SJSA1 (cell line): Measurements from ENCODE around the gene EPN3. TPM values are rescaled to one million over a fixed set of nuclear protein-coding genes. Genes with fewer than 3 reads are reported as not detected.

ENCODE experiments used
- DNase-seq, 2 experiments: peaks; one replicate each; pipeline ENCODE4 v3.0.0-alpha.2; 2015 to 2020; ENCODE audit warnings: low spot score in 2 of 2, low read depth in 1 of 2
- H3K27ac ChIP-seq: fragments of 250-450 bp; sonication (Bioruptor Pico); 2 replicates; pipeline ENCODE4 v1.5.1; 2020; ENCODE audit warnings: mild to moderate bottlenecking, moderate library complexity
- H3K27me3 ChIP-seq: fragments of 250-450 bp; sonication (Bioruptor Pico); replicated peaks from 2 replicates; pipeline ENCODE4 v1.5.1; 2020; ENCODE audit warnings: mild to moderate bottlenecking, moderate library complexity
- H3K36me3 ChIP-seq: fragments of 250-450 bp; sonication (Bioruptor Pico); 2 replicates; pipeline ENCODE4 v1.5.1; 2020; ENCODE audit warnings: mild to moderate bottlenecking
- H3K4me1 ChIP-seq: fragments of 250-450 bp; sonication (Bioruptor Pico); replicated peaks from 2 replicates; pipeline ENCODE4 v1.6.1; 2021; ENCODE audit warnings: mild to moderate bottlenecking
- H3K4me3 ChIP-seq: fragments of 250-450 bp; sonication (Bioruptor Pico); 2 replicates; pipeline ENCODE4 v1.5.1; 2020; ENCODE audit warnings: mild to moderate bottlenecking
- H3K9me3 ChIP-seq: fragments of 250-450 bp; sonication (Bioruptor Pico); replicated peaks from 2 replicates; pipeline ENCODE4 v1.5.1; 2020; ENCODE audit warnings: mild to moderate bottlenecking
- total RNA-seq: library from RNA; depleted of rRNA; stranded (reverse); fragments of >200 nt; shearing (Covaris generic); gene quantifications from 2 replicates; pipeline ENCODE4 v1.2.3, GENCODE V29; 2014

Gene EPN3
- total RNA-seq, 1 experiment from 2014 or later: 0.03 TPM

DNA sequence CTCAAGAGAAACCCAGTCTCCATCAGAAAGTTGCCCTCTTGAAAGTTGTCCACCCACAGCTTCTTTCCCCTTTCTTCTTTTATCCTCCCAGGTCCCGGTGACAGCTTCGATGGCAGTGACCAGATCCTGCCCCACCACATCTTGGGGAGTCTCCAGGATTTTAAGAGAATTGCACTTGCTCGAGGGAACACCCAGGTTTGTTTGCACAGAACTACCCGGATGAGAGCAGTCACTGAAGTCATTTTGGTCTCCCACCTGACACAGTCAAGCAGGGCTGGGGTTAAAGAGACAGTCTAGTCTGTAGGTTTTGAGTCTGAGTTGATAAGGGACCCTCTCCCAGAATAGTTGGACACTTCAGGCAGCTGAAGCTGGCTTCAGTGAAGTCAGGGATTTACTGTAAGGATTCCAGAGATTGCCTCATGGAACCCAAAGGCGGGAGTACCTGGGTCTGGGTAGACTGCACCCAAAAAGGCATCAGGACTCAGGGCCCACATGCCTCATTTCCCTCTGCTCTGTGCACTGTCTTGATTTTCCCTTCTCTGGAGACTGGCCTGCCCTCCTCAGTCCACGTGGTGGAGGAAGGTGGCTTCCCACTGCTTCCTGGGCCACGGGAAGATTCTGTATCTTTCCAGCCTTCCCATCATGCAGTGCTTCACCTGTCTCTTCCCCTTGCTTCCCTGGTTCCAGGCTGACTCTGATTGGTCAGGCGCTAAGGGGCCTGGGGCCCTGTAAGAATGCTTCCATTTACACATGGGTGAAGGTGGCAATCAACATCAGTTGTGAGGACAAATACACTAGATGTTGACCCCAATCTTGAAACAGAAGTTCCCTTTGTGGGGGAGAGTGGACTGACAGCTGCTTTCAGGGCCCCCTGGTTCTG lies 14.8 kb upstream of the EPN3 start:
- no peak for DNase-seq
- no peak overlapping the region for H3K27ac ChIP-seq
- no peaks in the 10 kb centered on the region for H3K27me3 ChIP-seq
- H3K36me3 ChIP-seq: no peaks in the 10 kb centered on the region
- H3K4me3 ChIP-seq: no peak overlapping the region
- H3K9me3 ChIP-seq: no peaks in the 10 kb centered on the region
- H3K4me1 ChIP-seq: no peaks in the 10 kb centered on the region

- H3K27ac ChIP-seq: no peak overlapping the region
- DNase-seq: no peak
- H3K4me1 ChIP-seq: no peaks in the 10 kb centered on the region
- no peaks in the 10 kb centered on the region for H3K9me3 ChIP-seq
- H3K27me3 ChIP-seq: no peaks in the 10 kb centered on the region; the same call in 1 of the 2 replicates
- no peaks in the 10 kb centered on the region for H3K36me3 ChIP-seq
- H3K4me3 ChIP-seq: no peak overlapping the region
These were observed 14.0 kb upstream of the EPN3 start for GRCh38 chr17:50518384-50519023.

GRCh38 chr17:50519141-50519834 lies 13.2 kb upstream of the EPN3 start:
- Histone ChIP-seq H3K27me3 (no peaks in the 10 kb centered on the region; the same call in 1 of the 2 replicates), H3K4me1 (no peaks in the 10 kb centered on the region), H3K4me3 (no peak overlapping the region), H3K27ac (no peak overlapping the region), H3K36me3 (no peaks in the 10 kb centered on the region), H3K9me3 (no peaks in the 10 kb centered on the region)
- DNase-seq: no peak

DNA sequence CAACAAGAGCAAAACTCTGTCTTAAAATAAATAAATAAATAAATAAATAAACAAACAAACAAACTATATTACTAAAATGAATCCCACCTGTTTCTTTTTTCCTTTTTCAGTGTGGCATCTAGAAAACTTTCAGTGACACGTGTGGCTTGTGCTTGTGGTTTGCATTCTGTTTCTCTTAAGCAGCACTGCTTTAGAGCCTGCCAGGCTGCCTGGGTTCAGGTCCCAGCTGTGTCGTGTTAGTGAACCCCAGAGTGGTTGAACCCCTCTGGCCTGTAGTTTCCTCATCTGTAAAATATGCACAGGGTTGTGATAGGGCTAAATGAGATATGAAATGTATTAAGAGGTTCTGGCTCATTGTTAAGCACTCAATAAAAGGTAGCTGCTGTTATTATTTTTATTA lies 12.1 kb upstream of the EPN3 start:
- H3K9me3 ChIP-seq: no peaks in the 10 kb centered on the region
- no peaks in the 10 kb centered on the region for H3K36me3 ChIP-seq
- H3K4me1 ChIP-seq: no peaks in the 10 kb centered on the region
- no peak overlapping the region for H3K4me3 ChIP-seq
- no peaks in the 10 kb centered on the region; the same call in 1 of the 2 replicates for H3K27me3 ChIP-seq
- no peak for DNase-seq
- no peak overlapping the region for H3K27ac ChIP-seq

DNA sequence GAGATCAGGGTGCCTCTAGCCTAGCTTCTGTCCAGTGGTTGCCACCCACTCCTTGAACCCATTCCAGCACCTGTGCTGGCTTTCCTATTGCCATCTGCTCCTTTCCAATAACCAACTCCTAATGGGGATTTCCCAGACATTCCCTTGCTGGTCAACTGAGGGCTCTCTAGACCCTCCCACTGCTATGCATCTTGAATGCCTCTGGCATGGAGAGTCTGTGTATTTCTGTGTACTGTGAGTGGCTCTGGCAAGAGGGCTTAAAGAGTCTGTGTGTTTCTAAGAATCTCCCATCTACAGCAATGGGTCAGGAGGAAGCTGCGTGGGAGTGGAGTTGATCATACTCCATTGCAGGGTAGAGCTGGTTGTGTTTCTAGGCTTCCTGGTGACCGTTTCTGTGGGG lies 11.0 kb upstream of the EPN3 start:
- peaks cover 2% of the 10 kb centered on the region for H3K27me3 ChIP-seq
- no peaks in the 10 kb centered on the region for H3K36me3 ChIP-seq
- no peaks in the 10 kb centered on the region for H3K4me1 ChIP-seq
- no peaks in the 10 kb centered on the region for H3K9me3 ChIP-seq
- H3K4me3 ChIP-seq: no peak overlapping the region
- no peak for DNase-seq
- no peak overlapping the region for H3K27ac ChIP-seq

- Histone ChIP-seq H3K9me3 (no peaks in the 10 kb centered on the region), H3K4me1 (no peaks in the 10 kb centered on the region), H3K36me3 (no peaks in the 10 kb centered on the region), H3K27me3 (peaks cover 3% of the 10 kb centered on the region), H3K4me3 (no peak overlapping the region), H3K27ac (no peak overlapping the region)
- no peak for DNase-seq
These were observed 9.8 kb upstream of the EPN3 start for GRCh38 chr17:50522766-50523165.

DNA sequence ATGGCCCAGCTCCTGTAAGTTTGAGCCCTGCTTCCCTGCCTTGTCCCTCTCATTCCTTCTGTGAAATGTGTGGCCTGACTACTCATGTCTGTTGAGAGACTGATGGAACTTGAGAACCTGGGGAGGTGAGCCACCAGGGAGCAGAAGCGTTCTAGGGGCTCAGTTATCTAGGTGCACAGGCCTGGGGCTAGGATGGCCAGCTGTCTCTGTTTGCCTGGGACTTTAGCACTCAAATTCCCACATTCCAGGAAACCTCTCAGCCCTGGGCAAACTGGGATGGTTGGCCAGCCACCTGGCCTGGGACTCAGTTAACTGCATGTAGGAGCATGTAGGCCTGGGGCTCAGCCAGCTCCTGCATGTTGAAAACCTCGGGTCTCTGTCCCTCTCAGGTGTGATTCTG lies 9.3 kb upstream of the EPN3 start:
- Histone ChIP-seq H3K36me3 (no peaks in the 10 kb centered on the region), H3K27me3 (peaks cover 3% of the 10 kb centered on the region), H3K4me1 (no peaks in the 10 kb centered on the region), H3K9me3 (no peaks in the 10 kb centered on the region), H3K4me3 (no peak overlapping the region), H3K27ac (no peak overlapping the region)
- DNase-seq: no peak

GRCh38 chr17:50524838-50525237 lies 7.7 kb upstream of the EPN3 start:
- Histone ChIP-seq H3K9me3 (no peaks in the 10 kb centered on the region), H3K36me3 (no peaks in the 10 kb centered on the region), H3K4me3 (no peak overlapping the region), H3K27ac (no peak overlapping the region), H3K27me3 (peaks cover 13% of the 10 kb centered on the region), H3K4me1 (no peaks in the 10 kb centered on the region)
- DNase-seq: no peak

DNA sequence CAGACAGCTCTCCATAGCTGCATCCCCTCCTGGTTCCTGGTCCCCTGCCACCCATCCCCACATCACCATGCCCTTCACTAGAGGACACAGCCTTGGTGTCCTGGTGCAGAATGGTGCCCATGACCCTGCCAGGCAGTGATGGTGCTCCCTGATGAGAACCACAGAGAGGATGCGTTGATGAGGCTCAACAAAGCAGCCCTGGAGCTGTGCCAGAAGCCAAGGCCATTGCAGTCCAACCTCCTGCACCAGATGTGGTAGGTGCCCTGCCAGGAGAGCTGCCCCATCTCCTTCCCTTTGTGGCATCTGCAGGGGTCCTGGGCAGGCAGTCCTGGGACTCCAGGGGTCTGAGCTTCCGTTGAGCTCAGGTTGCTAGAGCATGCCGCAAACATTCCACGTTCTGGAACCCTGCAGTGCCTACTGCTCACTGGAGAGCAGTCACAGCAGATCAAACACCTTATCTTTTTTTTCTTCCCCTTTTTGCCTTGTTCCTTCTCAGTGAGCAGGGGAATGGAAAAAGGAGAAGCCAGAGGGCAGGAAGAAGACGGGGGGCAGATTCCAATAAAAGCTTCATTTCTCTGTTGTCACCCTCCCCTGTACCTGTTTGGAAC lies 5.3 kb upstream of the EPN3 start:
- Histone ChIP-seq H3K4me1 (no peaks in the 10 kb centered on the region), H3K27ac (no peak overlapping the region), H3K4me3 (no peak overlapping the region), H3K36me3 (no peaks in the 10 kb centered on the region), H3K9me3 (no peaks in the 10 kb centered on the region), H3K27me3 (peaks cover 33% of the 10 kb centered on the region)
- no peak for DNase-seq

DNA sequence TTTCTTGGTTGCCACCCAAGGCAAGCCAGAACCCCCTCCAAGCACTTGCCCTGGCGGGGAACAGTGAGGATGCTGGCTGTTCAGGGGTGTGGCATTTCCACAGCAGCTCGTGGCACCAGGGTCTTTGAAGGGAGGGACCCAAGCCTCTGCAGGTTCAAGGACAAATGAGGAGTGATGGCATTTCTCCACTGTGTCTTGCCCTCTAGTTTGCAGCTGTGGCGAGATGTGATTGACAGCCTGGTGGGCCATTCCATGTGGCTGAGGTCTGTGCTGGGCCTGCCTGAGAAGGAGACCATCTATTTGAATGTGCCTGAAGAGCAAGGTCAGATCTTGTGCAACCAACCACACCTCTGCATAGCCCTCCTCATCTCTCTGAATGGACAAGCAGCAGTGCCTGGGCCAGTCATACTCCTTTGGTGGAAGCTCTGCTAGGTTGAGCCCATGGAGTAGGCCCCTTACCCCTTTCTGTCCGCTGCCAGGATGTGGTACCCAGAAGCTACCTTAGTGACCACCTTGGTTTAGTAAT lies 4.5 kb upstream of the EPN3 start:
- no peak for DNase-seq
- peaks cover 41% of the 10 kb centered on the region for H3K27me3 ChIP-seq
- no peak overlapping the region for H3K27ac ChIP-seq
- H3K4me1 ChIP-seq: no peaks in the 10 kb centered on the region
- no peaks in the 10 kb centered on the region for H3K36me3 ChIP-seq
- no peaks in the 10 kb centered on the region; the same call in 1 of the 2 replicates for H3K9me3 ChIP-seq
- H3K4me3 ChIP-seq: no peak overlapping the region

DNA sequence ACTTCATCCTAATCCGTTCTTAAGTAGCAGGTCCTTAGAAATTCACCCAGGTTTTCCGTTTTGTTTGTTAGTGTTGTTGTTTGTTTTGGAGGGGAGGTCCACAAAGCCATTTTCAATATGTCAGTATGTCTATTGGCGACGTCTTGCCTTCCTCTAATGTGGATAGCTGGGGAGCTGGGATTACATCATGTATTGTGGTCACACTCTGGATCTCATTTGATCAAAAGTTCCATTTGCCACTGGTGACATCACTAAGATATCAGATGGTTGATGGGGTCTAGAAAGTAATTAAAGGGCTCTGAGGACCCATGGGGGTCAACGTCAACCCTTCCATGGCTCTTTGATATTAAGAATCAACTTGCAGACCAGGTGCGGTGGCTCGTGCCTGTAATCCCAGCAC lies 2.7 kb upstream of the EPN3 start:
- no peaks in the 10 kb centered on the region; the same call in 1 of the 2 replicates for H3K9me3 ChIP-seq
- no peaks in the 10 kb centered on the region for H3K4me1 ChIP-seq
- H3K27ac ChIP-seq: no peak overlapping the region
- H3K36me3 ChIP-seq: no peaks in the 10 kb centered on the region
- H3K4me3 ChIP-seq: no peak overlapping the region
- H3K27me3 ChIP-seq: peaks cover 58% of the 10 kb centered on the region
- DNase-seq: no peak

- Histone ChIP-seq H3K9me3 (no peaks in the 10 kb centered on the region; the same call in 1 of the 2 replicates), H3K4me3 (no peak overlapping the region), H3K27ac (no peak overlapping the region), H3K27me3 (peaks cover 62% of the 10 kb centered on the region), H3K36me3 (no peaks in the 10 kb centered on the region), H3K4me1 (no peaks in the 10 kb centered on the region)
- no peak for DNase-seq
These were observed 1.0 kb upstream of the EPN3 start for GRCh38 chr17:50531428-50532025.

- no peak for DNase-seq
- Histone ChIP-seq H3K9me3 (no peaks in the 10 kb centered on the region; the same call in 1 of the 2 replicates), H3K4me1 (no peaks in the 10 kb centered on the region), H3K36me3 (no peaks in the 10 kb centered on the region), H3K27me3 (peaks cover 61% of the 10 kb centered on the region), H3K27ac (no peak overlapping the region), H3K4me3 (no peak overlapping the region)
These were observed 650 bp downstream of the EPN3 start for GRCh38 chr17:50533185-50533584.
